GM21528 (cell line): Measurements from ENCODE around the gene CAMSAP1.
A peak's percentile ranks its signal among the peaks of the same experiment; 100 is the strongest.
"Not testable (repeated sequence)": the region's sequence is repeated elsewhere in the genome, so short reads cannot be mapped to it uniquely, and the experiment has no call there.

Experiments
- ATAC-seq: cut with Tn5 transposase; IDR thresholded peaks from one replicate; pipeline ENCODE4 v1.9.1; 2021; ENCODE audit warnings: mild to moderate bottlenecking, moderate library complexity; ENCODE audit not compliant: unreplicated experiment, low FRiP score

Gene CAMSAP1

DNA sequence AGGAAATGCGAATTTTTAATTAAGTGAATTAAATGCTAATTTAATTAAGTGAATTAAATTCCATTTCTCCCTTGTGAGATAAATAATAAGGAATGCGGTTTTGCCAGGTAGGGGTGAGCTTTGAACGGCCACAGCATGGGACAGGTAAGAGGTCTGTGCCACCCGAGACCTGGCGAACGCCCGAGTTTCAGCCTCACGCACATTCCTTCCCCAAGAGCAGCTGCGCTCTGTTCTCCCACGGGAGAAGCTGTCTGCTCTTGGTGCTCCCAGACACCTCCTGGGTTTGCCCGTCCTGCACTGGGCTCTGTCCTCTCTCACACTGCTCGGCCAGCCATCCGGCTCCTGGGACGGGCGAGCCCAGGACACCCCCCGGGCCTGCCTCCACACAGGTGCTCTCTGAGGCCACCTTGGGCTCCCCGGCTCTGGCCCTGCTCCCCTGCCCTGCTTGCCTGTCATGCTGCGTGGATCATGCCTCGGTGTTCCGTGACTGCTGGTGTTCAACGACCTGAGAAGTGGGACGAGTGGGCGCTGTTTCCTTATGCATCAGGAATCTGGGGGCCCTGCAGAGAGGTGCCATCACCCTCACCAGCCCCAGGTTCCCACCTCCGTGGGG is 13.7 kb upstream of the CAMSAP1 start:
- no peak for ATAC-seq

- no peak for ATAC-seq
Observed at GRCh38 chr9:135920256-135920930, 13.0 kb upstream of the CAMSAP1 start.

DNA sequence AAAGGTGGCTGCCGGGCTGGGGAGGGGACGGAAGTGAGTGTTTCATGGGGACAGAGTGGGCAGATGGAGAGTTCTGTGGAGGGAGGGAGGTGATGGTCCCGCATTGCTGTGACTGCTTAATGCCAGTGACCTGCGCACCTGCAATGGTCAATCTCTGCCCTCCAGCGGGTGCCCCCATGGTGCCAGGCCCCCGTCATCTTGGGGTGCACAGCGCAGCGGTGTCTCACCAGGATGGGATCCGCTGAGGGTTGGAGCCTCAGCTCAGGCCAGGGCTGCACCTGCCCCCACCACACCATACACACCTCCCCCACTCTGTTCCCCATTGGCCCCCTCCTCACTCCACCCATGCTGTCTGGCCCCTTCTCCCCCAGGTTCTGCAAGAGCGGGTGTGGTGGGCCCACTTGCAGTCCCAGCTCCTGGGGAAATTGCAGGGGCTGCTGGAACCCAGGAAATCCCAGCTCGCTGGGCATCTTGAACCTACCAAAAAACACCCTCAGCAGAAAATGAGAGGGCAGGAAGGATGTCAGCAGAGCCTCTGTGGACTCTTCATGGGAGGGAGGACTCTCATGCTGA is 12.1 kb upstream of the CAMSAP1 start:
- ATAC-seq: no peak

DNA sequence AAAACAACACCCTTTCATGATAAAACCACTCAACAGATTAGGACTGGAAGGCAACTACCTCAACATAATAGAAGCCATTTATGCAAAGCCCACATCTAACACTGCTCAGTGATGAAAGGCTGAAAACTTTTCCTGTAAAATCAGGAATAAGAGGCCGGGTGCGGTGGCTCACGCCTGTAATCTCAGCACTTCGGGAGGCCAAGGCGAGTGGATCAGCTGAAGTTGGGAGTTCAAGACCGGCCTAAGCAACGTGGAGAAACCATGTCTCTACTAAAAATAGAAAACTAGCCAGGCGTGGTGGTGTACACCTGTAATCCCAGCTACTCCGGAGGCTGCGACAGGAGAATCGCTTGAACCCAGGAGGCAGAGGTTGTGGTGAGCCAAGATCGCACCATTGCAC is 8.9 kb upstream of the CAMSAP1 start:
- not testable (repeated sequence) for ATAC-seq

DNA sequence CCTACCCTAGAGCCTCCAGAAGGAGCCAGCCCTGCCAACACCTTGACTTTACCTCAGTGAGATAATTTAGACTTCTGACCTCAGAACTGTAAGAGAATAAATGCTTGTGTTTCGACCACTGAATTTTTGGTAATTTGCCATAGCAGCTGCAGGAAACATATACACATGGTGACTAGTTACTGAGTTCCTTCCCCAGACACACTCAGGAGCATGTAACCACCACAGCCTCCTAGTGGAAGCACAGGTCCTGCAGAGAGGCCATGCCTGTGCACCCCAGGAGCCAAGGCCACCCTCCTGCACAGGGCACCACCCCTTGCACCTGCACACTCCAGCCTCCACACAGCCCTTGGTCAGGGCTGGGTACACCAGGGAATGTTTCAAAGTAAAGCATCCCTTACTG is 7.6 kb upstream of the CAMSAP1 start:
- no peak for ATAC-seq

DNA sequence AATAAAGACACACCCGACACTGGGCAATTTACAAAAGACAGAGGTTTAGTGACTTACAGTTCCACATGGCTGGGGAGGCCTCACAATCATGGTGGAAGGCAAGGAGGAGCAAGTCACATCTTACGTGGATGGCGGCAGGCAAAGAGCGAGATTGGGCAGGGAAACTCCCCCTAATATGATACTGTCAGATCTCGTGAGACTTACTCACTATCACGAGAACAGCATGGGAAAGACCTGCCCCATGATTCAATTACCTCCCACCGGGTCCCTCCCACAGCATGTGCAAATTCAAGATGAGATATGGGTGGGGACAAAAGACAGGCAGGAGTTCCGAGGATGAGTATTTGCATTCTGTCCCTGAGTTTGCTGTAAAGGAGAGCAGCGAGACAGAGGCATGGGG is 3.9 kb upstream of the CAMSAP1 start:
- ATAC-seq: not testable (repeated sequence)

GRCh38 chr9:135910757-135911156 is 3.4 kb upstream of the CAMSAP1 start:
- no peak for ATAC-seq

- no peak for ATAC-seq
Observed at GRCh38 chr9:135910216-135910615, 2.9 kb upstream of the CAMSAP1 start.

GRCh38 chr9:135909371-135909770 is 2.0 kb upstream of the CAMSAP1 start:
- no peak for ATAC-seq

DNA sequence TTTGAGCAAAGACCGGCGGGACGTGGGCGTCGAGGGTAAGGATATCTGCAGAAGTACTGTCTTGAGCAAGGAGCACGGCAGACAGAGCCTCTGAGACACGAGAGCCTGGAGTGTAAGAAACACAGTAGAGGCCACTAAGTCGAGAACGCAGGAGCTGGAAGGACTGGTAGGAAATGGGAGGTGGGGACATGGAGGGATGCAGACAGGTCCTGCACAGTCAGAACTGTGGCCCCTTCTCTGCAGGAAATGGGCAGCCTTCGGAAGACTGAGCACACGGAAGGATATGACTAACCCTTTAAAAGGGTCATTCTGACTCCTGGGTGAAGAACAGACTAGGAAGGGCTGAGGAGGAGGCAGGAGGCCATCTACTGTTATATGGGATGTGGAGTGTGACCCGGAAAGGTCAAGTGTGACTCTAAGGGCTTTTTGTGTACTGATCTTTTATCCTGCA is 1.4 kb upstream of the CAMSAP1 start:
- ATAC-seq: no peak

DNA sequence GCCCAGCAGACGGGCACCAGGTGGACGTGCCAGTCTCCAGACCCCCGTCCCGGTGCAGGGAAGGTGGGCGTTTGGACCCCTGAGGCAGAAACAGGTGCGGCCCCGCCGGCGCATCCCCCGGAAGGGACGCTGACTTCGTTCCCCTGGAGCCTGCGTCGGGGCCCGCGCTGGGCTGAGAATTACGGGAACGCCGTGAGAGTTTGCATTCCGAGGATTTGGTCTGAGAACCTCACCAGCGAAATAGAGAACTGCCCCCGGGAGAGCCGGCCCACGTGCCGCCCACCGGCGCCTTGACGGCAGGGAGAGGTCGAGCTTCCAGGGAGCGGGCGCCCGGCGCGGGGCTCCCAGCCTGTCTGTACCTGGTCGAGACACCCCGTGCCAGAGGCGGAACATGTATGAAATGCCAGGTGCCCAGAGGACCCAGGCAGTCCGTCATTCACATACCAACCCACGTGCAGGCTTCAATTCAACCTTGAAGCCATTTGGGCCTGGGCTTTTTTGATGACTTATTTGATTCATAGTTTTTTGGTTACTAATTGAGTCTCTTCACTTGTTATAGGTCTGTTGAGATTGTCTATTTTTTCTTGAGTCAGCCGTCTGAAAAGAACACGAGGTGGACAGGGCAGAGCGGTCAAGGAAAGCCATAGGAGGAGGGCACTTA is 877 bp upstream of the CAMSAP1 start:
- peak; percentile 23 for ATAC-seq

DNA sequence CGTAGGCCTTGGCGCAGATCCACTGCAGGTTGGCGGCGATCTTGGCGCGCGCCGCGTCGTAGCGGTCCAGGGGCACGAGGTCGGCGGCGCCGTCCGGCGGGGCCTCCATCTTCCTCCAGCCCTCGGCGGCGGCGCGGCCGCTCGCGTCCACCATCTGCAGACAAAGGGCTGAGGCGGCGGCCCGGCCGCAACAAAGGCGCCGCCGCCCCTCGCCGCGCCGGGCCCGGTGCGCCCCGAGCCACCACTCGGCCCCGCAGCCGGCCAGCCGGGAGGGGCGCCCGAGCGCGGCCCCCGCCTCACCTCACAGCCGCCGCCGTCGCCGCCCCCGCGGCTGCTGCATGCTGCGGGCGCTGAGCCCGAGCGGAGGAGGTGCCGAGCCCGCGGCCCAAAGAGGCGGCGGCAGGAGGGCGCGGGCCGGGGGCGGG is 328 bp downstream of the CAMSAP1 start:
- ATAC-seq: peak; percentile 28

GRCh38 chr9:135906291-135907005 is 898 bp downstream of the CAMSAP1 start:
- ATAC-seq: peak; percentile 12

DNA sequence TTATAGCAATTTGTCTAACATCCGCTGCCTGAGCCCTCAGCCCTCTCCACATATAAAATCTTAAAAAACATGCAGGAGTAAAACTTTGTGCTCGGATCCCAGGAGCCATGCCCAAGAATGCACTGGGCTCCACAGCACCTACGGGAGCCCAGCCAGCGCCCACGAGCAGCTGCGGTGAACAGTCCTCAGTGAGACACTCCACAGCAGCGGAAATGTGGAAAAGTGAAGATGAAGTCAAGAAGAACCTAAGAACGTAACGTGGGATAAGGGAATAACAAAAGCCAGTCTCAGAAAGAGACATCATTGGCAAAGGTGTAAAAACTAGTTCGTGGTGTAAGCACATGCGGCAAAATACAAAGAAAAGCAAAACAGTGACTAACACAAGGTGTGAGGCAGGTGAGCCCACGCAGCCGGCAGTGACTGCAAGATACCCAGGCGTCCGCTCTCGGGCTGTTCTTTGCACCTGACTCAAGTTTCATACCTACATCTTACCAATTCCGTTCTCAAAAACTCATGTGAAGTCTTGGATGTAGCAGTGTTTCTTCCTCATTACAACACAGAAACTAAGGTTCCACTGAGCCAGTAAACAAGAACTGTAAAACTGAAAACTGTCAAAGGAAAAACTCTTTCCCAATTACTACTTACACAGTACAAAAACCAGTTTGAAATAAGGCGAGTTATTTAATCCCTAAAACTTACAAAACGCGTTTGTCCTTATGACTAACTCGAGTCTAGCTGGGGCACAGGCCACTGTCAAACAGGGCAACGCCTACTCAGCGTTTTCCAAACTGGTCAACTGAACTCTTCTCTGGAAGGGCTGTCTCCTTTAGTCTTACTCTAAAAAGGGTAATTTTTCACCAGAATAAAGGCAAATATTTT is 1.7 kb downstream of the CAMSAP1 start:
- no peak for ATAC-seq

- ATAC-seq: no peak
Observed at GRCh38 chr9:135903786-135904520, 3.4 kb downstream of the CAMSAP1 start.

- ATAC-seq: no peak
Observed at GRCh38 chr9:135903358-135903656, 4.0 kb downstream of the CAMSAP1 start.

DNA sequence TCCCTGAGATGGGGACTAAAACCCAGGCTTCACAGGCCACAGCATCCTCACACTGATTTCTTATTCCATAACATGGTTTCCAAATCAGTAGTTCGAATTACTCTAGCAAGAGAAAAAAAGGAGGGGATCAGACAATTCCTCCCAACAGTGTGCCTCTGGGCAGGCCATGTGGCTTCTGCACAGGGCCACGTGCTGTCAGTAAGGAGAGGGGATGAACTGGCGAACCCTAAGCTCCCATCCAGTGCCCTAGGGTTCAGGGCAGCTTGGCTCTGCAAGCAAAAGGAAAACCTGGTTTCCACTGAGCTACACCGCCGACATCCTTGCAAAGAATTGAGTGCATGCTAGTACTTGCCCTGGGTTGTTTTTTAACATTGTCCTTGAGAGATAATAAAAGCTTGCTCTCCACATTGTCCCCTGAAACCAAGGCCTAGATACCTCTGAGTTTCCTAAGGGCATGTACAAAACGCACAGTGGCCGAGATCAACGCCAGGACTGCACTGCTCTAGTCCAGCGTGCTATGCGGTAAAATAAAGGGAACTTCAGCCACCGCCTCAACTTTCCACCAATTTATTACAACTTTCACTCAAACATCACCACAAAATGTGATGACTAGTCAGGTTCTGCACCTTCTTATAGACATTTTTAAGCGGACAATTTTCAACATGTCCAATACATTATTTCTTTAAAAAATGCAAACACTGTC is 4.5 kb downstream of the CAMSAP1 start:
- no peak for ATAC-seq

- ATAC-seq: no peak
Observed at GRCh38 chr9:135901826-135902225, 5.5 kb downstream of the CAMSAP1 start.
